NT2/D1 (cell line): ENCODE data around the gene MASP2.
"Not testable (repeated sequence)": the region's sequence is repeated elsewhere in the genome, so short reads cannot be mapped to it uniquely, and the experiment has no call there.

Experiments used
- DNase-seq: peaks from one replicate; pipeline ENCODE4 v3.0.0-alpha.2; 2011; ENCODE audit warnings: low read depth, low spot score
- H3K27me3 ChIP-seq: 2 replicates; pipeline ENCODE4 v1.6.0; 2011; ENCODE audit warnings: mild to moderate bottlenecking; ENCODE audit not compliant: insufficient read length, insufficient read depth
- H3K36me3 ChIP-seq: 2 replicates; pipeline ENCODE4 v1.6.1; 2011; ENCODE audit warnings: mild to moderate bottlenecking, low read length, mixed read lengths; ENCODE audit not compliant: insufficient read depth, insufficient read length
- H3K4me1 ChIP-seq: 2 replicates; pipeline ENCODE4 v1.5.1; 2011; ENCODE audit not compliant: insufficient read depth, insufficient read length
- H3K4me3 ChIP-seq: 2 replicates; pipeline ENCODE4 v1.5.1; 2011; ENCODE audit warnings: low read depth; ENCODE audit not compliant: insufficient read length
- H3K9ac ChIP-seq: 2 replicates; pipeline ENCODE4 v1.6.0; 2011; ENCODE audit warnings: low read depth; ENCODE audit not compliant: insufficient read length
- H3K9me3 ChIP-seq: 2 replicates; pipeline ENCODE4 v1.5.1; 2011; ENCODE audit warnings: mild to moderate bottlenecking, low read length; ENCODE audit not compliant: insufficient read depth
- SUZ12 ChIP-seq: IDR thresholded peaks from 2 replicates; pipeline ENCODE4 v1.6.1; 2011; ENCODE audit not compliant: insufficient read length, insufficient read depth; ENCODE audit errors: extremely low read depth
- YY1 ChIP-seq: IDR thresholded peaks from 2 replicates; pipeline ENCODE4 v1.6.1; 2011; ENCODE audit not compliant: insufficient read length, insufficient read depth
- ZNF274 ChIP-seq: IDR thresholded peaks from 2 replicates; pipeline ENCODE4 v1.6.1; 2011; ENCODE audit warnings: mild to moderate bottlenecking, low read depth, low read length

MASP2 gene

DNA sequence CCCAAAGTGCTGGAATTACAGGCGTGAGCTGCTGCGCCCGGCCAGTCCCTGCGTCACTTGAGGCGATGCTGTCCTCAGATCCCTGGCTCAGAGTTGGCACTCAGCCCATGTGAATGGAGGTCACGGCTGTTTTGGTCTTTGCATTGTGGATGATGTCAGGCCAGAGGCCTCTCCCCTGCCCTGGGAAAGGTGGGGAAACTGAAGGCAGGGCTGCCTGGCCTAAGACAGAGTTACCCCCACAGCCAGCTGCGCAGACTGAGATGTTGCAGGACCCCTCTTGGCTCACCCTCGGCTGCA lies 821 bp downstream of the MASP2 start:
- Histone ChIP-seq H3K4me1 (peaks cover 5% of the 10 kb centered on the region), H3K9me3 (no peaks in the 10 kb centered on the region), H3K36me3 (no peaks in the 10 kb centered on the region), H3K27me3 (no peaks in the 10 kb centered on the region), H3K4me3 (no peak overlapping the region), H3K9ac (peak overlapping the region; percentile 21)
- DNase-seq: no peak
- no peak for TF ChIP-seq YY1
- TF ChIP-seq SUZ12: no peak
- no peak for TF ChIP-seq ZNF274

DNA sequence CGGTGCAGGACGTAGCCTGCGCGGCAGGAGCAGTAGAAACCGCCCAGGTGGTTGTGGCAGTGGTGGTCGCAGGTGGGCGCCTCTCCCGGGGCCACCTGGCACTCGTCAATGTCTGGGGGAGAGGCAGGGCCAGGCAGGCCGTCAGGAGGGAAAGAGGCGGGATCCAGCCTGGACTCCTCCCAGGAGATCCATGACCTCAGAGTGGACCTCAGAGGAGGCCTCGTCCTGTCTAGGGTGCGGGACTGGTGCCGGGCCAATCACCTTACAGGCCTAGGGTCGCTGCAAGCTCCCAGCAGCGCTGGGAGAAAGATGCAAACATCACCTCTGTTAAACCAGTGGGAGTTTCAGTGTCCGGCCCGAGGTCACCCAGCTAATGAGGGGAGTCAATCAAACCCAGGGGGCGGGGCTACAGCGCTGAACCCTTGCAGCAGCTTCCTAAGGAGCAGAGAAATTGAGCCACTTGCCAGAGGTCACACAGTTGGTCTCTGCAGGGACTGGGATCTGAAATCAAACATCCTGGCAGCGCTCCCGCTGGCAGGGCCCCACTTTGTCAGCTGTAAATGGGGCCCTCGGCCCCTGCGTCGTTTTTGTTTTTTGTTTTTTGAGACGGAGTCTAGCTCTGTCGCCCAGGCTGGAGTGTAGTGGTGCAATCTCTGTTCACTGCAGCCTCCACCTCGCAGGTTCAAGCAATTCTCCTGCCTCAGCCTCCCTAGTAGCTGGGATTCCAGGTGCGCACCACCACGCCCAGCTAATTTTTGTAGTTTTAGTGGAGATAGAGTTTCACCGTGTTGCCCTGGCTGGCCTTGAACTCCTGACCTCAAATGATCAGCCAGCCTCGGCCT lies 1.4 kb downstream of the MASP2 start:
- no peak for DNase-seq
- Histone ChIP-seq H3K27me3 (no peaks in the 10 kb centered on the region), H3K9me3 (no peaks in the 10 kb centered on the region), H3K4me1 (peaks cover 5% of the 10 kb centered on the region), H3K4me3 (no peak overlapping the region), H3K36me3 (no peaks in the 10 kb centered on the region), H3K9ac (no peak overlapping the region)
- TF ChIP-seq SUZ12 (no peak), ZNF274 (no peak), YY1 (no peak)

DNA sequence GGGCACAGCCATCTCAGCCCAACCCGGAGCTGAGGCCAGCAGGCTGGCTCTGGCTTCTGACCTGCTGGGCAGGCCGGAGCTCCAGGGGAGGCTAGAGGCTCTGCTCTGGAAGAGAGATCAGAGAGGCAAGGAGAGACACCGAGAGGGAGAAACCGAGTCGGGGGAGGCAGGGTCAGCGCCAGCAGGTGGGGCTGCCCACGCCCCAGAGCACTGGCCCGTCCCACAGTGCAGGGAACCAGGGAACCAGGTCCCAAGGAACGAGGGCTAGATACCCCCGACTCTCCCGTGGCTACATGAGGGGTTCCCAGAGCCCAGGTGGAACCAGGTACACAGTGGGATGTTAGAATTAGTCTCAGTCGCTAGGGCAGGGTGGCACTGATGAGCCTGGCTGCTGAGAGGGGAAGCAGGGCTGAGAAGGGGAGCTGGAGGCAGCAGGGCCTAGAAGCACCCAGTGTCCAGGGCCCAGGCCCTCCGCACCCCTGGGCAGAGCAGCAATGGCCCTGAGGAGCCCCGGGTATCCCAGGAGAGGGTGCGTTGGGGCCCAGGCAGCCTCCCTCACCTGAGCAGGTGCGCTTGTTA lies 2.1 kb downstream of the MASP2 start:
- no peak overlapping the region for H3K9ac ChIP-seq
- no peaks in the 10 kb centered on the region for H3K9me3 ChIP-seq
- H3K4me1 ChIP-seq: peaks cover 5% of the 10 kb centered on the region
- H3K27me3 ChIP-seq: no peaks in the 10 kb centered on the region
- H3K36me3 ChIP-seq: no peaks in the 10 kb centered on the region
- H3K4me3 ChIP-seq: no peak overlapping the region
- DNase-seq: no peak
- TF ChIP-seq ZNF274 (no peak), YY1 (no peak), SUZ12 (no peak)

DNA sequence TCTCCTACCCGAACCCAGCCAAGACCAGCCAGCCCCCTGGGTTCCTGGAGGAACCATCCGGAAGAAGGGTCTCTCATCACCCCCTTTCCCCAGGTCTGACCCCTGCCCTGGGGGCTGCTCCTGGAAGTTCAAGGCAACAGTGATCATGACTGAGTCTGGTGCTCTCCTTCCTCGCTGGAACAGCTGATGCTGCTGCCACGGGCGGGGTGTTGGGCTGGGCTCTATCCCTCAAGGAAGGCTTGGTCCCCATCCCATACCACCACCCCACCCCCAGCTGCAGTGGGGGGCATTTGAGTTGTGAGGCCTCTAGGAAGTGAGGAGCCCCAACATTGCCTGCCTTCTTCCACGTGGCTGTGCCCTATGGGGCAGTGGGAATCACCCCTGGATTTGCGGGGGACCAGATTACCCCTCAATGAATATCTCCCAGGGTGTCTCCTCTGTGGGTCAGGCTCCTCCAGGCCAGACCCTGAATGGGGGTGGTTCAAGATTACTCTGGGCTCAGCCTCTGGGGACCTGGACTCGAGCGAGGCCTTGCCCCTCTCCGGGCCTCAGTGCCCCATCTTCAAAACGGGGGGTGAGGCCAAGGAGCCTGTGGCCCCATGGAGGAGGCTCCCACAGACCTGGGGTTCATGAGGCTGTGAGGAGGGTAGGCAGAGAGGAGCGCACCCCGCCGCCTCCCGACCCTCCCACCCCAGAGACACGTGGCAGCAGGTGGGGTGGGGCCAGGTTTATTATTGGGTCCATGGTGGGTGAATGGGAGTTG lies 2.8 kb downstream of the MASP2 start:
- DNase-seq: no peak
- Histone ChIP-seq H3K36me3 (no peaks in the 10 kb centered on the region), H3K9me3 (no peaks in the 10 kb centered on the region), H3K4me3 (no peak overlapping the region), H3K9ac (no peak overlapping the region), H3K4me1 (peaks cover 5% of the 10 kb centered on the region), H3K27me3 (no peaks in the 10 kb centered on the region)
- TF ChIP-seq SUZ12: no peak
- no peak for TF ChIP-seq YY1
- no peak for TF ChIP-seq ZNF274

DNA sequence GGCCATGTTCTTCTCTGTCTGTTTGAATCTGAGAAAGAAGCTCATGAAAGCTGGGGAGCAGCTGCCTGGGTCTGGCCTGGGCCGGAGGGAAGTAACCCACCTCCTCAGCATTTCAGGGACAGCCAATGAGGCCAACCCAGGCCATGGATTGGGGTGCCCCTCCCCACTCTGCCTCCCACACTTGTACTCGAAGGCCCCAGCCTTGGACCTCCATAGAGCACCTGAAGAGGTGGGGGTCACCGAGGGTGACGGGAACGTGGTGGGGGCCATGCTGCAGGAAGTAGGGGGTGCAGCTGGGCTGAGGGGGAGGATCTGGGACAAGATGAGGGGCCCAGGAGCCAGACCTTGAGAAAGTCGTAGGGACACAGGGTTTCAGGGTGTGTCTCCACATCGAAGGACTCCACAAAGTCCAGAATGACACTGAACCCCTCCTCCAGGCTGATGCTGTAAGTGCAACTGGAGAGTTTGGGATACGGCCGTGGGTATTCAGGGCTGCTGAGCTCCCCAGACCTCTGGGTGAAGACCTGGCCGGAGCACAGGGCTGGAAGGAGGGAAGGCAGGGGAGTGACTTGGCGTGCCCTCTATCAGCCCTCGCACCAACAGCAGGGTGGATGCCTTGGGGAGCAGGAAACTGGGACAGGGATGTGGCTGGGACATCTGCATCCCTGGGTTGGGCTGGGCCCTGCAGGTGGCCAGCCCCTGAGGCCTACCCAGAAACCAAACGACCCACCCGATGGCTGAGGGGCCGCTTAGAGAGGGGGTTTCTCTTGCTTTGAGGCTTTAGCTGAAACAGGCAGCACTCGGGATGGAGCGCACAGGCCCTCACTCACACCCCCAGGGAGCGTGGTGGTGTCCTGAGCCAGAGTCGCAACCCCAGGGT lies 3.8 kb downstream of the MASP2 start:
- Histone ChIP-seq H3K27me3 (no peaks in the 10 kb centered on the region), H3K4me3 (no peak overlapping the region), H3K36me3 (no peaks in the 10 kb centered on the region), H3K4me1 (peaks cover 5% of the 10 kb centered on the region), H3K9ac (no peak overlapping the region), H3K9me3 (no peaks in the 10 kb centered on the region)
- TF ChIP-seq SUZ12 (no peak), ZNF274 (no peak), YY1 (no peak)
- DNase-seq: no peak

DNA sequence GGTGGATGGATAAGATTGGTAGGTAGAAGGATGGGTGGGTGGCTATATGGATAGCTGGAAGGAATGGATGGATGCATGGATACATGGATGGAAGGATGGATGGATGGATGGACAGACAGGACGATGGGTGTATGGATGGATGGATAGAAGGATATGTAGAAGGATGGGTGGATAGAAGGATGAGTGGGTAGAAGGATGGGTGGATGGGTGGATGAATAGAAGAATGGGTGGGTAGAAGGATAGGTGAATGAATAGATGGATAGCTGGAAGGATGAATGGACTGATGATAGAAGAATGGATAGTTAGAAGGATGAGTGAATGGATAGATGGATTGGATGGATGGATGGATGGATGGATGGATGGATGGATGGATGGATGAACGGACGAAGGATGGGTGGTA lies 5.0 kb downstream of the MASP2 start:
- TF ChIP-seq YY1 (no peak), SUZ12 (no peak), ZNF274 (no peak)
- no peak overlapping the region for H3K4me3 ChIP-seq
- peaks cover 2% of the 10 kb centered on the region for H3K27me3 ChIP-seq
- DNase-seq: no peak
- H3K4me1 ChIP-seq: peaks cover 5% of the 10 kb centered on the region
- no peak overlapping the region for H3K9ac ChIP-seq
- no peaks in the 10 kb centered on the region for H3K9me3 ChIP-seq
- H3K36me3 ChIP-seq: no peaks in the 10 kb centered on the region

DNA sequence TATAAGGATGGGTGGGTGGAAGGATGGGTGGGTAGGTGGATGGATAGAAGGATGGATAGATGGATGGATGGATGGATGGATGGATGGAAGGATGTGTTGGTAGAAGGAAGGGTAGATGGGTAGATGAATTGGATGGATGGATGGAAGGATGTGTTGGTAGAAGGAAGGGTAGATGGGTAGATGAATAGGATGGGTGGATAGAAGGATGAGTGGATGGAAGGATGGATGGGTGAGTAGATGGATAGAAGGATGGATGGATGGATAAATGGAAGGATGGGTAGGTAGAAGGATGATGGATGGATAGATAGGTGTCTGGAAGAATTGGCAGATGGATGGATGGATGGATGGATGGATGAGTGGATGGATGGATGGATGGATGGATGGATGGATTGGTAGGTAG lies 6.0 kb downstream of the MASP2 start:
- Histone ChIP-seq H3K4me1 (peaks cover 2% of the 10 kb centered on the region), H3K27me3 (peaks cover 2% of the 10 kb centered on the region), H3K4me3 (no peak overlapping the region), H3K9ac (no peak overlapping the region), H3K36me3 (no peaks in the 10 kb centered on the region), H3K9me3 (no peaks in the 10 kb centered on the region)
- TF ChIP-seq SUZ12: no peak
- TF ChIP-seq ZNF274: no peak
- no peak for TF ChIP-seq YY1
- DNase-seq: no peak

DNA sequence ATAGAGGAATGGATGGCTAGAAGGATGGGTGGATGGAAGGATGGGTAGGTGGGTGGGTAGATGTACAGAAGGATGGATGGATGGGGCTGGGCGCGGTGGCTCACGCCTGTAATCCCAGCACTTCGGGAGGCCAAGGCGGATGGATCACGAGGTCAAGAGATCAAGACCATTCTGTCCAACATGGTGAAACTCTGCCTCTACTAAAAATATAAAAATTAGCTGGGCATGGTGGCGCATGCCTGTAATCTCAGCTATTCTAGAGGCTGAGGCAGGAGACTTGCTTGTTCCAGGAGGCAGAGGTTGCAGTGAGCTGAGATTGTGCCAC lies 7.0 kb downstream of the MASP2 start:
- DNase-seq, H3K9ac ChIP-seq, H3K4me1 ChIP-seq, H3K4me3 ChIP-seq, H3K36me3 ChIP-seq, H3K9me3 ChIP-seq, H3K27me3 ChIP-seq: not testable (repeated sequence)
